ENCODE data around the gene SCO2.
"Not testable (repeated sequence)": the region's sequence is repeated elsewhere in the genome, so short reads cannot be mapped to it uniquely, and the experiment has no call there.

The SCO2 gene

GRCh38 chr22:50548921-50549790 is 23.8 kb upstream of the SCO2 start:
- no peak for DNase-seq

GRCh38 chr22:50548040-50548920 is 22.9 kb upstream of the SCO2 start:
- no peak for DNase-seq

GRCh38 chr22:50547263-50547985 is 22.0 kb upstream of the SCO2 start:
- no peak for DNase-seq

- DNase-seq = no peak
Observed at GRCh38 chr22:50546326-50547262, 21.2 kb upstream of the SCO2 start.

GRCh38 chr22:50545522-50546325 is 20.3 kb upstream of the SCO2 start, which contains the start of gene KLHDC7B:
Gene KLHDC7B, plus strand, starts transcription at chr22:50545899. Its CDS starts 345 bp downstream, at chr22:50546244.
- DNase-seq = no peak

DNA sequence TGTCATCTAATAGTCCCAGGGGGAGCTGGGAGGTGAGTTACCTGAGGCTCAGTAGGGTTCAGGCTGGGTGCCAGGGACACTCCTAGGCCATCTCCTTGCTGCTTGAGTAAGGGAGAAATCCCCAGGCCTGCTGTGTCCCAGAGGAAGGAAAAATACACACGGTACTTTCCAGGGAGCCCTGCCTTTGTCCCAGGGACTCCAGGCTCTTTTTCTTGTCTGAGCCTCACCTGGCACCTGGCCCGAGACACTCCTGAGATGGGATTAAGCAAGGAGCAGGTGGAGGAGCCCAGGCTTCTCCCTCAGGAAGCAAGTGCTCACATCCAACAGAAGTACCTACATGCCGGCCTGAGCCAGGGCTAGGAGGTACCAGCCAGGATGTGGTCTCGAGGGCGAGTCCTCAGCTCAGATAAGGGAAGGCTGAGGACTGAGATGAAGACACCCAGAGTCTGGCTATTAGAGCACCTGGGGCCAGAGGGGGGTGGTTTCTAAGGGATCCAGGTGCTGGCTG is 19.4 kb upstream of the SCO2 start:
- DNase-seq = no peak

DNA sequence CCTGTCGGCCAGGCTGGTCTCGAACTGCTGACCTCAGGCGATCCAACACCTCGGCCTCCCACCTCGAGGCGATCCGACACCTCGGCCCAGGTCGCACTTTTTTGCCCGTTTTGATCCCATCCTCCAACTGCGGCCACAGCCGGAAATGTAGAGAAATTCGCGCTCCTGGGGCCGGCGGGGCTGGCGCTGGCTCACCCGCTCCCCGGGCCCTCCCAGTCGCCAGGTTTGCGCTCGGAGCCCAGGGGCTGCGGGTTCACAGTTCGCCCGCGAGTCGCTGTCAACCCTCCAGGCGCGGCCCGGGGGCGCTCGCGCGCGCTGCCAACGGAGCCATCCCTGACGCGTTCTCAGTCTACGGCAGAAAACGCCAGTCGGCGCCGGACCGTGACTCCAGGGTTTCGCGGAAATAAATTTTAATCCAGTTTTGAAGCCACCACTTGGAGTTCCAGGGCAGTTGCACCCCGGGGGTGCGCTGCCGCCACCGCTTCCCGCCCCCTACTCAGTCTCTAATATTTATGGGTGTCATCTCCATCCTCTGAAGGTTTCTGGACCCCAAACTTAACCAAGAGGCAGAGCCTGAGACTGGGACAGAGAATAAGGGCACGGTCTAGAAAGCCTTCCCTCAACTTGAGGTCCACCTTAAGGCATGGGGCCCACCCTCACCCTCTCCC is 18.8 kb upstream of the SCO2 start:
- DNase-seq = no peak

GRCh38 chr22:50542416-50542927 is 17.1 kb upstream of the SCO2 start:
- no peak for DNase-seq

- DNase-seq = not testable (repeated sequence)
Observed at GRCh38 chr22:50541667-50542026, 16.2 kb upstream of the SCO2 start.

DNA sequence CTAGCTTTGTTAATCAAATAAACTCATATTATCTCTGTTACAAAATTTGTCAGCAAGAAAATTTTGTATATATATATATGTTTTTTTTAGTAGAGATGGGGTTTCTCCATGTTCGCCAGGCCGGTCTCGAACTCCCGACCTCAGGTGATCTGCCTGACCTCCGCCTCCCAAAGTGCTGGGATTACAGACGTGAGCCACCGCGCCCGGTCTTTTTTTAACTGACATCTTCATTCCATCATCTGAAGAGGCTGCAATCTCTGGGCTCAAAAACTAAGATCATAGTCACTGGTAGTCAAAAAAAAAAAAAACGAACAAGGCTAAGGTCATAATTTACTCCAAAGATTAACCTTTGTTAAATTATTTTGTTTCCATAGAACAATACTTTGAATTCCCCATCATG is 15.0 kb upstream of the SCO2 start:
- no peak for DNase-seq

- DNase-seq = no peak
Observed at GRCh38 chr22:50537765-50538164, 12.4 kb upstream of the SCO2 start.

GRCh38 chr22:50536226-50536625 is 10.8 kb upstream of the SCO2 start:
- DNase-seq = no peak

GRCh38 chr22:50535113-50535512 is 9.7 kb upstream of the SCO2 start:
- DNase-seq = no peak

DNA sequence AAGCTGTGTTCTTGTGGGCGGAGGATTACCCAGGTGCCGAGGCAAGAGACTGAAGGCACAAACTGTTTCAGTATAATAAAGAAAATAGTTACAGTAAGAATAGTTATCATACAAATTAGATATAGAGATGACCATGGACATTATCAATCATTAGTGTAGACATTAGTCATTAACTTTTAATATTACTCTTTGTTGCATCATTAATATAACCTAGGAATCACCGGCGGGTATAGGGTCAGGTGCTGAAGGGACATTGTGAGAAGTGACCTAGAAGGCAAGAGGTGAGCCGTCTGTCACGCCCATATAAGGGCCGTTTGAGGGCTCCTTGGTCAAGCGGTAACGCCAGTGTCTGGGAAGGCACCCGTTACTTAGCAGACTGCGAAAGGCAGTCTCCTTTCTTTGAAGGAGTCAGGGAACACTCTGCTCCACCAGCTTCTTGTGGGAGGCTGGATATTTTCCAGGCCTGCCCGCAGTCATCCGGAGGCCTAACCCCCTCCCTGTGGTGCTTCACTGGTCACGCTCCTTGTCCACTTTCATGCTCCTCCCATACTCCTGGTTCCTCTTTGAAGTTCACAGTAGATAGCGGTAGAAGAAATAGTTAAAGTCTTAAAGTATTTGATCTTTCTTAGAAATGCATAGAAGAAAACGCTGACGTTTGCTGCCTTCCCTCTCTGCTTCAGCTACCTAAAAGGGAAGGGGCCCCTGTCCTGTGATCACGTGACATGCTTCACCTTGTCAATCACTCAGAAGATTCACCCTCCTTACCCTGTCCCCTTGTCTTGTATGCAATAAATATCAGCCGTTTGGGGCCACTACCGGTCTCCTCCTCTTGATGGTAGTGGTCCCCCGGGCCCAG is 8.7 kb upstream of the SCO2 start:
- not testable (repeated sequence) for DNase-seq

- DNase-seq = no peak
Observed at GRCh38 chr22:50532824-50533796, 7.7 kb upstream of the SCO2 start.

GRCh38 chr22:50531962-50532674 is 6.7 kb upstream of the SCO2 start:
- no peak for DNase-seq

DNA sequence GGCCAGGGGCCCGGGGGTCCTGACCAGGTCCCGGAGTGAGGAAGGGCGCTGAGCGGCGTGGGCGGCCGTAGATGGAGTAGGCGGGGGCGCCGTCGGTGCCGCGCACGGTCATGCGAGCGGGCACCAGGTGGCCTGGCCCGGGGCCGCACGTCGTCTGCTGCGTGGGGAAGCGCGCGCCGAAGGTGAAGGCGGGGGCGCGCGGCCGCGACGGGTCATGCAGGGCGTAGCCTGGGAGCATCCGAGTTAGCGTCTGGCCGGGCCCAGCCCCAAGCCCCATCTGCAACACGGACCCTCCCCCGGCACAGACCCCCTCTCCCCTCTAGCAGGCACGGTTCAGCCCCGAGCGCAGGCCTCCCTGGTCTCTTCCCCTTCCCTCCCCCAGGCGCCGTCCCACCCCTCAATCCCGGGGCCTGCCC is 6.2 kb upstream of the SCO2 start:
- no peak for DNase-seq

Data from NCI-H2081 treated with DMSO at 0.1 percent for 48 hours (cell line).